ENCODE results near the gene ALG13.

ALG13 gene

DNA sequence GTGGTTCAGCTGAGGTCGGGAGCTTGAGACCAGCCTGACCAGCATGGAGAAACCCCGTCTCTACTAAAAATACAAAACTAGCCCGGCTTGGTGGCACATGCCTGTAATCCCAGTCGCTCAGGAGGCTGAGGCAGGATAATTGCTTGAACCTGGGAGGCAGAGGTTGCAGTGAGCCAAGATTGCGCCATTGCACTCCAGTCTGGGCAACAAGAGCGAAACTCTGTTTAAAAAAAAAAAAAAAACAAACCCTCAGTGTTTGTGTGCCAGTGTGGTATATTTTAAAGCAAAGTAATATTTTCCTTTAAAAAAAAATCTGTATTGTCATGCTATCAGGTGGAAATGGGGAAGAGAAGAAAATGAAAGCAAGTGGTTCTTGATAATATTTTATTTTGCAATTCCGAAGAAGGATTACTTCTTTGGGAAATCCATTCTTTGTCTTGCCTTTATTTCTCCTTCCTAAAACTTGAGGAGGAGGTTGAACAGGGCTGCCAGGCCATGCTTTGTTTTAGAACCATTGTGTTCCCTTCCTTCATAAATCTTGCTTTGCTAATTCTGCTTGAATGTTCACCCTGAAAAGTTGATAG, 14.4 kb downstream of the ALG13 start:
- H3K4me3 ChIP-seq (replicated peaks; ENCODE audit: low read depth, low read length) = no peak overlapping the region
- TF ChIP-seq, protein P1, sequence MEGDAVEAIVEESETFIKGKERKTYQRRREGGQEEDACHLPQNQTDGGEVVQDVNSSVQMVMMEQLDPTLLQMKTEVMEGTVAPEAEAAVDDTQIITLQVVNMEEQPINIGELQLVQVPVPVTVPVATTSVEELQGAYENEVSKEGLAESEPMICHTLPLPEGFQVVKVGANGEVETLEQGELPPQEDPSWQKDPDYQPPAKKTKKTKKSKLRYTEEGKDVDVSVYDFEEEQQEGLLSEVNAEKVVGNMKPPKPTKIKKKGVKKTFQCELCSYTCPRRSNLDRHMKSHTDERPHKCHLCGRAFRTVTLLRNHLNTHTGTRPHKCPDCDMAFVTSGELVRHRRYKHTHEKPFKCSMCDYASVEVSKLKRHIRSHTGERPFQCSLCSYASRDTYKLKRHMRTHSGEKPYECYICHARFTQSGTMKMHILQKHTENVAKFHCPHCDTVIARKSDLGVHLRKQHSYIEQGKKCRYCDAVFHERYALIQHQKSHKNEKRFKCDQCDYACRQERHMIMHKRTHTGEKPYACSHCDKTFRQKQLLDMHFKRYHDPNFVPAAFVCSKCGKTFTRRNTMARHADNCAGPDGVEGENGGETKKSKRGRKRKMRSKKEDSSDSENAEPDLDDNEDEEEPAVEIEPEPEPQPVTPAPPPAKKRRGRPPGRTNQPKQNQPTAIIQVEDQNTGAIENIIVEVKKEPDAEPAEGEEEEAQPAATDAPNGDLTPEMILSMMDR (IDR thresholded peaks at IDR 0.05; ENCODE audit: low read length, missing control alignments) = no peak
- no peak for DNase-seq (ENCODE audit: low read depth)

DNA sequence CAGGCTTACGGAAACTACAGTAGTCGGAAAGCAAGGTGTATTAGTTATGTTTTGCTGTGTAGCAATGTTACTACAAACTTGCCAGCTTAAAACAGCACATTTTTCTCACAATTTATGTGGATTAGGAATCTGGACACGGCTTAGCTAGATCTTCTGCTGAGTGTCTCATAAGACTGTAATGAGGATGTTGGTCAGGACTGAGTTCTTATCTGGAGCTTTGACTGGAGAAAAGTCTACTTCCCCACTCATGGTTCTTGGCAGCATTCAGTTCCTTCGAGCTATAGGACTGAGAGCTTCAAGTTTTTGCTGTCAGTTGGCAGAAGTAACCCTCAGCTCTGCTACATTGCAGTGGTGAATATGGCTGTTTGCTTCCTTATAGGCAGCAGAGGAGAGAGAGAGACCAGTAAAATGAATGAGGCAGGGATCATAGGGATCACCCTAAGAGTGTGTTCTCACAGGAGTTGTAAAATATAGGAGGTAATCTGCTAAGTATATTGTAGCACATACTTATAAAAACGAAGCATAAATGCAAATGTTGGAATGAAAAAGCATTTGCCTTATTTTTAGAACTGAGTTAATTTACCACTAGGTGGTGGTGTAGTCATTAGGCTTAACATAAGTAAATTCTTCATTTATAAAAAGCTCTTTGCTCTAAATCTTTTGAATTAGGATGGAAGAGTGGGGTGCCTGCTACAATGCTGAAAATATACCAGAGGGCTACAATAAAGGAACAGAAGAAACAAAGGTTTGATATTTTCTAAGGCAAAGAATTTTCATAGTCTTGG, 38.6 kb downstream of the ALG13 start:
- peak; percentile 14 for DNase-seq (ENCODE audit: low read depth)
- H3K4me3 ChIP-seq (replicated peaks; ENCODE audit: low read depth, low read length) = no peak overlapping the region
- TF ChIP-seq, protein P1 (IDR thresholded peaks at IDR 0.05; ENCODE audit: low read length, missing control alignments) = peak; percentile 17

DNA sequence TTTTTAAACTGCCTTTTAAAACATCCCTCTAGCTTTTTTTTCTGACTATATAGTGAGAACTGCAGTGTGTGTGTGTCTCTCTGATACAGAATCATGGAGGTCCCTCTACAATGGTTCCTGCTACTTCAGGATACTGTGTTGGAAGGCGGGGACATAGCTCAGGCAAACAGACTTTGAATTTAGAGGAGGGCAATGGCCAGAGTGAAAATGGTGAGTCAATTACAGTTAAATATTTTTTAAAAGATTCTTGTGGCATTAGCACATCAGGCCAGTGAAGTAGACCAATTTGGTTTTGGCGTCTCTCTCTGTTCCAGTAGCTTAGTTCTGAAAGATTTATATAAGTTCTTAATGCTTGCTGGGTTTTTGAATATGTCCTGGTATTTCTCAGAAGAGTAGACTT, 47.1 kb downstream of the ALG13 start:
- TF ChIP-seq, protein P1 (IDR thresholded peaks at IDR 0.05; ENCODE audit: low read length, missing control alignments) = no peak
- H3K4me3 ChIP-seq (replicated peaks; ENCODE audit: low read depth, low read length) = no peak overlapping the region
- no peak for DNase-seq (ENCODE audit: low read depth)

DNA sequence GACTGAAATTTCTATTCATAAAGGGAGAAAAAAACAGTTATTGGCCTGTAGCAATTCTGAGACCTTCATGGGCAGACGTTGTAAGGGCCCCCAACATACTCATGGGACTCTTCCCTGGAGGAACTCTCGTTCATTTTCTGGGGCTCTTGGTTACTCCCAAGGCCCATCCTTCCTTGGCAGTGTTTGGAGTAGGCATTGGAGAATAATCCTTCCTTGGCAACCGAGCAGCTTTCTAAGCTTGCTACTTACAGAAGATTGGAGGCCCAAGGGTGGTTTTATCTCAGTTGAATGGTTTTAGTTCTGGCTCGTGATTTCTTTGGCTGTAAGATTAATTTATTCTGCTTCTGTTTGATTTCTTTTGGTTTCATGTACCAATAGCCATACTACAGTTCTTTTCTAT, 50.4 kb downstream of the ALG13 start:
- DNase-seq (ENCODE audit: low read depth) = no peak
- H3K4me3 ChIP-seq (replicated peaks; ENCODE audit: low read depth, low read length) = no peak overlapping the region
- TF ChIP-seq, protein P1 (IDR thresholded peaks at IDR 0.05; ENCODE audit: low read length, missing control alignments) = no peak

DNA sequence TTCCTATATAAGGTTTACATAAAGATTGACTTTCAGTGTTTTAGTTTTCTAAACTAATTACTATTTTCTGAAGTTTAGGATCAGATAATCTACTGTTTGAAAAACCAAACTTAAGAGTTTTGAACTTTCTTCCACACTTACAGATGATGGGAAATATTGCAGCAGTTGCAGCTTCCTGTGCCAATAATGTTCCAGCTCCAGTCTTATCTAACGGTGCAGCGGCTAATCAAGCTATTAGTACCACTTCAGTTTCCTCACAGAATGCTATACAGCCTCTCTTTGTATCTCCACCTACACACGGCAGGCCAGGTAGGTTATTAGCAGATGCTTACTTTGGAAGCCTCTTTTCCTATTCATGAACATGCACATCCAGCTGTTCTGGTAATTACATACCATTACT, 55.6 kb downstream of the ALG13 start:
- DNase-seq (ENCODE audit: low read depth) = no peak
- no peak overlapping the region for H3K4me3 ChIP-seq (replicated peaks; ENCODE audit: low read depth, low read length)
- TF ChIP-seq, protein P1 (IDR thresholded peaks at IDR 0.05; ENCODE audit: low read length, missing control alignments) = no peak

DNA sequence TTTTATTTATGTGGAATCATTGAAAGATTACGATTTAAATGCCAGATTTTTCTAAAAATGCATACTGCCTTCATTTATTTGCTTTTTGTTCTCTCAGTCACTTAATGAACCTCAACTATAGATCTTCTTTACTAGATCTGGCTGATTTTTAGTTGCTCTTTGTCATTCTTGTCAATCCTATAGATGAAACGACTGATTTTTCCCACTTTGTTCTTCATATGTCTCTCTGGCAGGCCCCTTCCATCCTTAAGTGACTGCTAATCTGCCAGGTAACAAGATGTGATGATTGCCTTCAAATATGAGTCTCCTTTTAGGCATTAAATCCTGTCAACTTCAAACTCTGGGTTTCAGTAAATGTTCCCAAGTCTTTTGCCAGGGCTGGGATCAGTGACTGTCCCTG, 61.0 kb downstream of the ALG13 start:
- H3K4me3 ChIP-seq (replicated peaks; ENCODE audit: low read depth, low read length) = no peak overlapping the region
- TF ChIP-seq, protein P1 (IDR thresholded peaks at IDR 0.05; ENCODE audit: low read length, missing control alignments) = no peak
- no peak for DNase-seq (ENCODE audit: low read depth)
